ENCODE measurements around the gene FAM163B.

The FAM163B gene

DNA sequence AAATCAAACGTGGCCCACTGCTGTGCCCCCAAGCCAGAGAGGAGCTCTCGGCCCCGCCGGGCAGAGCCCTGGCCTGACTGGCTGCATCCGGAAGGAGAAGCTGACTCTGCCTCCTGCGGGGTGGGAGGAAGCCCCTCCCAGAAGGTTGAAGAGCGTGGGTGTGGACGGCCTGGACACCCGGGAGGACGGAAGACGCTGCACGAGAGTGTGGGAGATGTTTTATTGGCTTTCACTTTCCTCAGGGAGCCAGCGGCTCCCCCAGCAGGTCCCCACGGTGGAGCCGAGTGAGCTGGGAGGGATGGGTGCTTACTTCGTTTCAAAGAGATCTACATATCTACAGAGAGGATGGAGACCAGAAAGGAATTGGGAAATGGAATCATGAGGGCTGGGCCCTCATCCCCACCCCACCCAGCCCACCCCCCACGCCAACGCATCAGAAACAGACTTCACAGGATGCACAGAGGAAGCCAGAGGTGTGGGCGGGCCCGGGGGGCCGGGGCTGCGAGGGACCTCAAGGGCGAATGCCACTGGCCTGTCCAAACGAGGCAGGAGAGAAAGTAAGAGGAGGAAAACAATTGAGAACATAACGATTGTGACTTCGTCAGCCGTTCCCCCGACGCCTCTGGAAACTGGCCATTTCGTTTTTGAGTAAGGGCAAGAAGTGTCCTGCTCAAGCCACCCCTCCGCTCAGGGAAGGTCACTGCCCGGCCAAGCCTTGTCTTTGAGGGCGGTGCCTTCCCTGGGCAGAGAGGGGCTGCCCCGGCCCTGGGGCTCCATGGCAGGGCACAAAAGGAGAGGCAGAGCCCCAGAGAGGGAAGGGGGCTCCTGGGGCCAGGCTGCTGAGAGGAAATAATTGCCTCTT is 32.1 kb downstream of the FAM163B start:
- Histone ChIP-seq H3K9me3 (ENCODE audit: control insufficient read depth in 1 of 2, low read length in 2 of 2) (no peaks in the 10 kb centered on the region), H3K27ac (ENCODE audit: low read depth, low read length) (no peak overlapping the region), H3K9ac (ENCODE audit: low read depth in 1 of 2, low read length in 2 of 2) (no peak overlapping the region), H3K27me3 (ENCODE audit: control insufficient read depth in 1 of 2, insufficient read depth in 2 of 2, low read length in 2 of 2) (peaks cover 0 to 9% of the 10 kb centered on the region in 2 donors), H3K36me3 (ENCODE audit: control insufficient read depth in 1 of 2, insufficient read depth in 2 of 2, low read length in 2 of 2) (no peaks in the 10 kb centered on the region), H3K4me1 (ENCODE audit: control insufficient read depth in 1 of 2, insufficient read depth in 2 of 2, low read length in 2 of 2) (no peaks in the 10 kb centered on the region), H3K4me3 (ENCODE audit: low read depth in 1 of 2, low read length in 2 of 2) (no peak overlapping the region)

DNA sequence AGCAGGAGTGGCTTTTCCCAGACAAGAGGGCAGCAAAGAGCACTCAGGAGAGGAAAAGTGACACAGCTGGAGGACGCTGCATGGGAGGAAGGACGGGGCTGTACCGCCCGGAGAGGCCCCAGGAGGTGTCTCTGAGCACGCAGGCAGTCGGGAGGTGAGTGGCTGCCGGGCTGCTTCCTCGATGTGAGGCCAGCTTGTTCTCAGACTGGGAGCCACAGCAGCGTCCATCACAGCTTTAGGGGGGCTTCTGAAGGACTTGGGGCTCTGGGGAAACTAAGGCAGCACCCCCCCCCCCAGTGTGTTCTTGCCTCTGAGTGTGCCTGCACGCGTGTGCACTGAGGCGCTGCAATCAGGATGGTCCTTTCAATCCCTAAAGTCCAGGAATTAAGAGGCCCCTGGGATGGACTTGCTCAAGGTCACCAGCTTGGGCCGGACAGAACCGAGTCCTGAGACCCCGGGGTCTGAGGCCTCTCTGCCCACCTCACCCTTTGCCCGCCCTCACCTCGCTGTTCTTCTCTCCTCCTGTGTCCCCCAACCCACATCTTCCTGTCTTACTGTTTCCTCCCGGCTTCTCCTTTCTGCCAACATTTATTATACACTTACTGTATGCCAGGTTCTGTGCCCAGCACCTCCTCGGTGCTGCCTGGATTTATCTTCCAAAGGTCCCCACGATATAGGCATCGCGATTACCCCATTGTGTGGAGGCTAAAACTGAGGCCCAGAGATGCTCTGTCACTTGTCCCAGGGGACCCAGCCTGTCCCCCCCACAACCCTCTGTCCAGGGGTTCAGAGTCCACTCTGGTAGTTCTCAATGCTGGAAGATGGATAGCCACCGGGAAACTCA is 32.9 kb downstream of the FAM163B start:
- H3K9me3 ChIP-seq (ENCODE audit: control insufficient read depth in 1 of 2, low read length in 2 of 2): no peaks in the 10 kb centered on the region
- no peak overlapping the region for H3K9ac ChIP-seq (ENCODE audit: low read depth in 1 of 2, low read length in 2 of 2)
- peaks cover 0 to 9% of the 10 kb centered on the region in 2 donors for H3K27me3 ChIP-seq (ENCODE audit: control insufficient read depth in 1 of 2, insufficient read depth in 2 of 2, low read length in 2 of 2)
- no peaks in the 10 kb centered on the region for H3K36me3 ChIP-seq (ENCODE audit: control insufficient read depth in 1 of 2, insufficient read depth in 2 of 2, low read length in 2 of 2)
- H3K4me3 ChIP-seq (ENCODE audit: low read depth in 1 of 2, low read length in 2 of 2): no peak overlapping the region
- H3K4me1 ChIP-seq (ENCODE audit: control insufficient read depth in 1 of 2, insufficient read depth in 2 of 2, low read length in 2 of 2): no peaks in the 10 kb centered on the region
- H3K27ac ChIP-seq (ENCODE audit: low read depth, low read length): no peak overlapping the region

- Histone ChIP-seq H3K9me3 (ENCODE audit: control insufficient read depth in 1 of 2, low read length in 2 of 2) (no peaks in the 10 kb centered on the region), H3K4me3 (ENCODE audit: low read depth in 1 of 2, low read length in 2 of 2) (no peak overlapping the region), H3K36me3 (ENCODE audit: control insufficient read depth in 1 of 2, insufficient read depth in 2 of 2, low read length in 2 of 2) (no peaks in the 10 kb centered on the region), H3K27ac (ENCODE audit: low read depth, low read length) (no peak overlapping the region), H3K4me1 (ENCODE audit: control insufficient read depth in 1 of 2, insufficient read depth in 2 of 2, low read length in 2 of 2) (no peaks in the 10 kb centered on the region), H3K27me3 (ENCODE audit: control insufficient read depth in 1 of 2, insufficient read depth in 2 of 2, low read length in 2 of 2) (peaks cover 0 to 9% of the 10 kb centered on the region in 2 donors), H3K9ac (ENCODE audit: low read depth in 1 of 2, low read length in 2 of 2) (no peak overlapping the region)
These were observed 33.8 kb downstream of the FAM163B start for GRCh38 chr9:133575186-133576030.

DNA sequence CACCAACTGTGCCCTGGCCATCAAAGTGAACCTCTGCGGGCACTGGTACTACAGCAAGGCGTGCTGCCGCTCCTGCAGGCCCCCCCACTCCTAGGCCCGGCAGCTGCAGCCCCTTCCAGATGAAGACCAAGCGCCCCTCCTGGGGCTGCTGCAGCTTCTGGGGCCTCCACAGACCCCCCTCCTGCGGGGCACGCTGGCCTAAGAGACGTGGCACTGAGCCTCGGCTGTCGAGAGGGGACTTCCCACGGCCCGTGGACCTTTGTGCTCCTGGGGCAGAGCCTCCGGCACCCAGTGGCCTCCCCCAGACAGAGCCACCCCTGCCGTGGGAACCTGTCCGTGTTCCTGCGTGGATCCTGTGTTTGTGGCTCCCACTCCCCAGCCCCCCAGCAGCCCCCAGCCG is 34.4 kb downstream of the FAM163B start:
- no peaks in the 10 kb centered on the region for H3K9me3 ChIP-seq (ENCODE audit: control insufficient read depth in 1 of 2, low read length in 2 of 2)
- peaks cover 0 to 9% of the 10 kb centered on the region in 2 donors for H3K27me3 ChIP-seq (ENCODE audit: control insufficient read depth in 1 of 2, insufficient read depth in 2 of 2, low read length in 2 of 2)
- H3K27ac ChIP-seq (ENCODE audit: low read depth, low read length): no peak overlapping the region
- H3K9ac ChIP-seq (ENCODE audit: low read depth in 1 of 2, low read length in 2 of 2): no peak overlapping the region
- no peaks in the 10 kb centered on the region for H3K4me1 ChIP-seq (ENCODE audit: control insufficient read depth in 1 of 2, insufficient read depth in 2 of 2, low read length in 2 of 2)
- no peaks in the 10 kb centered on the region for H3K36me3 ChIP-seq (ENCODE audit: control insufficient read depth in 1 of 2, insufficient read depth in 2 of 2, low read length in 2 of 2)
- H3K4me3 ChIP-seq (ENCODE audit: low read depth in 1 of 2, low read length in 2 of 2): no peak overlapping the region

- H3K4me3 ChIP-seq (ENCODE audit: low read depth in 1 of 2, low read length in 2 of 2): no peak overlapping the region
- peaks cover 0 to 4% of the 10 kb centered on the region in 2 donors for H3K27me3 ChIP-seq (ENCODE audit: control insufficient read depth in 1 of 2, insufficient read depth in 2 of 2, low read length in 2 of 2)
- H3K36me3 ChIP-seq (ENCODE audit: control insufficient read depth in 1 of 2, insufficient read depth in 2 of 2, low read length in 2 of 2): no peaks in the 10 kb centered on the region
- H3K4me1 ChIP-seq (ENCODE audit: control insufficient read depth in 1 of 2, insufficient read depth in 2 of 2, low read length in 2 of 2): no peaks in the 10 kb centered on the region
- no peak overlapping the region for H3K9ac ChIP-seq (ENCODE audit: low read depth in 1 of 2, low read length in 2 of 2)
- no peaks in the 10 kb centered on the region for H3K9me3 ChIP-seq (ENCODE audit: control insufficient read depth in 1 of 2, low read length in 2 of 2)
- no peak overlapping the region for H3K27ac ChIP-seq (ENCODE audit: low read depth, low read length)
These were observed 35.2 kb downstream of the FAM163B start for GRCh38 chr9:133573791-133574515.

DNA sequence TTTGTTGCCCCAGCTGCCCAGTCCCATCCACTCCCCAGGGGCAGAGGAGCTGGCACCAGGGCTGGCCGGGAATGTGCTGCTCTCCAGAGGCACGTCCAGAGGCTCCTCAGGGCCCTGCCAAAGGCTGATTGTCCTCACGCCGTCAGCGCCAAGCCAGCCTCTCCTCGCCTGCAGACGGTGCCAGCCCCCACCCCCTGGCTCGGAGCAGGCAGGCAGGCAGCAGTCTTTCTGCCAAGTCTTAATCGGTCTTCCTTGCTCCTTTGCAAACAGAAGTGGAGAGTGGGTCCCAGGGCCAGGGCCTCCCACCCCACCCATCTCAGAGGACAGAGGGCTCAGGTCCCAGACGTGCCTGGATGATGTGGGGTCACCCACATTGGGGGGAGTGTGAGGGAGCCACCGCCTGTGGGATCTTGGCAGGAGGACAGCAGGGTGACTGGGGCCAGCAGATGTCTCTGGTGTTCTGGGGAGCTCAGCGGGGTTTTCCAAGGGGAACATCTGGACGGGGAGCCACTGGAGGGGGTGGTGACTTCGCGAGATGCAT is 36.3 kb downstream of the FAM163B start:
- Histone ChIP-seq H3K9me3 (ENCODE audit: control insufficient read depth in 1 of 2, low read length in 2 of 2) (no peaks in the 10 kb centered on the region), H3K27me3 (ENCODE audit: control insufficient read depth in 1 of 2, insufficient read depth in 2 of 2, low read length in 2 of 2) (no peaks in the 10 kb centered on the region), H3K4me1 (ENCODE audit: control insufficient read depth in 1 of 2, insufficient read depth in 2 of 2, low read length in 2 of 2) (no peaks in the 10 kb centered on the region), H3K36me3 (ENCODE audit: control insufficient read depth in 1 of 2, insufficient read depth in 2 of 2, low read length in 2 of 2) (no peaks in the 10 kb centered on the region), H3K27ac (ENCODE audit: low read depth, low read length) (no peak overlapping the region), H3K9ac (ENCODE audit: low read depth in 1 of 2, low read length in 2 of 2) (no peak overlapping the region), H3K4me3 (ENCODE audit: low read depth in 1 of 2, low read length in 2 of 2) (no peak overlapping the region)

DNA sequence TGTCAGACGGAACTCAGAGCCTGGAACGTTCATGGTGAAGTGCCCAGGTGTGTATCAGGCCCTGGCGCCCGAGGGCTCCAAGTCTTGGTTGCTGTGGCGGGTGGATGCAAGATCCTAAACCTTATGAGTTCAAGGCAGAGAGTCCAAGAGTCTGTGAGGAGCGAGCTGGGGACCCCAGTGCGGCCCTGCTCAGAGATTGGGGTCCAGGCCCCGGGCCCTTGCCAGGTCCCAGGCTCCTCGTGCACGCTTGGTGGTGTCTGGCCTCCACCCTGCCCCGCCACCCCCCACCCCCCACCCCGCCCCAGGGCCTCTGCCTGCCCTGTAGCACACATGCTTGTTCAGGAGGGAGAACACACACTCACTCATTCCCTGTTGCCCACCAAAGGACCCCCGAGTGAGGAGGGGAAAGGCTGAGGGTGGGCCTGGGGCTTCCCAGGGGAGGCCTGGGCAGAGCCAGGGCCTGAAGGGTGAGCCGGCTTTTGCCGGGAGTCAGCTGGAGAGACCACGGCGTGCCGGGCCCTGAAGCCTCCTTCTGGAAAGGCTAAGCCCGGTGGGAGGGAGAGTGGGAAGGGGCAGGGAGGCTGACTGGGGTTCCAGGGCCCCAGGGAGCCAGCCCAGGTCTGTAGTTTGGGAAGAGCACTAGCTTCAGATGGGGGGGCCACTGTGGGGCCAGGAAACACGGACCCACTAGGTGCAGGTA is 37.1 kb downstream of the FAM163B start:
- H3K36me3 ChIP-seq (ENCODE audit: control insufficient read depth in 1 of 2, insufficient read depth in 2 of 2, low read length in 2 of 2): no peaks in the 10 kb centered on the region
- no peak overlapping the region for H3K4me3 ChIP-seq (ENCODE audit: low read depth in 1 of 2, low read length in 2 of 2)
- H3K27me3 ChIP-seq (ENCODE audit: control insufficient read depth in 1 of 2, insufficient read depth in 2 of 2, low read length in 2 of 2): no peaks in the 10 kb centered on the region
- no peak overlapping the region for H3K9ac ChIP-seq (ENCODE audit: low read depth in 1 of 2, low read length in 2 of 2)
- H3K27ac ChIP-seq (ENCODE audit: low read depth, low read length): no peak overlapping the region
- no peaks in the 10 kb centered on the region for H3K9me3 ChIP-seq (ENCODE audit: control insufficient read depth in 1 of 2, low read length in 2 of 2)
- no peaks in the 10 kb centered on the region for H3K4me1 ChIP-seq (ENCODE audit: control insufficient read depth in 1 of 2, insufficient read depth in 2 of 2, low read length in 2 of 2)

DNA sequence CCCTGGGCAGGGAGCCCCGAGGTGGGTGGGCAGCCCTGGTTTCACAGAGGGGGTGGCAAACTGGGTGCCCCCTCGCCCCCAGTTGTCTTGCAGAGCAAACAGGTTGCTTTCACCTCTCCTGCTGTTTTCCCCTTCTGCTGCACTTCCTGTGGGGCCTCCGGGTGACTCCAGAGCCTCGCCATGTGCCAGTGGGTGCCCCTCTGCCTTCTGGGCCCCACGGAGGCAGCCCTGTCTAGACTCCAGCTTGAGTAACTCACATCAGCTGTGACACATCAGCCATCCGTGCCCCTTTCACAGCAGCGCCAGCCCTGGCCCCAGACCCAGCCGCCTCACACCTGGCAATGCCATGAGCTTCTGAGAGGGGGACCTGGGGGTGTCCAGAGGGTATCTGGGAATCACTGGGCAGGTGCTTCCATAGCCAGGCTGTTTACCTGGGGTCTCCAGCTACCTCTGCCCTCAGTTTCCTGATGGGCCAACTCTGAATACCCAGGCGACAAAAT is 37.7 kb downstream of the FAM163B start:
- Histone ChIP-seq H3K36me3 (ENCODE audit: control insufficient read depth in 1 of 2, insufficient read depth in 2 of 2, low read length in 2 of 2) (no peaks in the 10 kb centered on the region), H3K27ac (ENCODE audit: low read depth, low read length) (no peak overlapping the region), H3K27me3 (ENCODE audit: control insufficient read depth in 1 of 2, insufficient read depth in 2 of 2, low read length in 2 of 2) (no peaks in the 10 kb centered on the region), H3K4me1 (ENCODE audit: control insufficient read depth in 1 of 2, insufficient read depth in 2 of 2, low read length in 2 of 2) (no peaks in the 10 kb centered on the region), H3K9ac (ENCODE audit: low read depth in 1 of 2, low read length in 2 of 2) (no peak overlapping the region), H3K4me3 (ENCODE audit: low read depth in 1 of 2, low read length in 2 of 2) (no peak overlapping the region), H3K9me3 (ENCODE audit: control insufficient read depth in 1 of 2, low read length in 2 of 2) (no peaks in the 10 kb centered on the region)

DNA sequence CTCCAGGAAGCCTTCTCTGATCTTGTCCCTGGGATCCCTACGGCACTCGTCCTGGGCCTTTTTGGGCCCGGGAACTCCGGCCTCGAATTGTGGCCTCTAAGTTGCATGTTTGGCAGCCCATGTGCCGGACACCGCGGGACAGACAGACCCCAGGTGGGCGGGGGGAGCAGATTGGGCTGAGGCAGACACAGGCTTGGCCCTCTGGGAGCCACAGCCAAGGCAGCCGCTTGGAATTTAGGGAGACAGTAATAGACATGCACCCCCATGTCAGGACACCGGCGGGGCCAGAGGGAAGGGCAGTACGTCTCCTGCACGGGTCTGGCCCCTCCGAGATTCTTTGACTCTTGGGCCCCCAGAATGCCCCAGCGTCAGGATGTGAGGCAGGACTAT is 38.5 kb downstream of the FAM163B start:
- Histone ChIP-seq H3K4me3 (ENCODE audit: low read depth in 1 of 2, low read length in 2 of 2) (no peak overlapping the region), H3K9ac (ENCODE audit: low read depth in 1 of 2, low read length in 2 of 2) (no peak overlapping the region), H3K27me3 (ENCODE audit: control insufficient read depth in 1 of 2, insufficient read depth in 2 of 2, low read length in 2 of 2) (no peaks in the 10 kb centered on the region), H3K27ac (ENCODE audit: low read depth, low read length) (no peak overlapping the region), H3K36me3 (ENCODE audit: control insufficient read depth in 1 of 2, insufficient read depth in 2 of 2, low read length in 2 of 2) (no peaks in the 10 kb centered on the region), H3K9me3 (ENCODE audit: control insufficient read depth in 1 of 2, low read length in 2 of 2) (no peaks in the 10 kb centered on the region), H3K4me1 (ENCODE audit: control insufficient read depth in 1 of 2, insufficient read depth in 2 of 2, low read length in 2 of 2) (no peaks in the 10 kb centered on the region)
